SU-DHL-6 (cell line): ENCODE results near the gene NADK2.

Experiments
- H2AFZ ChIP-seq: fragments of 200-600 bp; sonication (generic); 2 replicates; pipeline ENCODE4 v1.6.1; 2014; ENCODE audit warnings: low read depth, mild to moderate bottlenecking, moderate library complexity, mixed read lengths, antibody characterized with exemption, low read length; ENCODE audit not compliant: severe bottlenecking
- H3F3A ChIP-seq: fragments of 200-600 bp; shearing (Covaris generic); 2 replicates; pipeline ENCODE4 v1.6.0; 2016; ENCODE audit warnings: antibody characterized with exemption, mild to moderate bottlenecking; ENCODE audit not compliant: insufficient read depth
- H3K27ac ChIP-seq: fragments of 200-600 bp; sonication (generic); 2 replicates; pipeline ENCODE4 v1.5.1; 2016; ENCODE audit warnings: low read depth, mild to moderate bottlenecking, low read length, moderate library complexity, mixed read lengths
- H3K27me3 ChIP-seq: fragments of 200-600 bp; sonication (generic), shearing (Covaris generic); 2 replicates; pipeline ENCODE4 v1.6.0; 2014; ENCODE audit warnings: mild to moderate bottlenecking, low read length
- H3K36me3 ChIP-seq: fragments of 200-600 bp; sonication (generic); 2 replicates; pipeline ENCODE4 v1.6.1; 2014; ENCODE audit warnings: mild to moderate bottlenecking, low read length, mixed read lengths
- H3K4me2 ChIP-seq: fragments of 300-600, 200-600 bp; shearing (Covaris generic), sonication (generic); 2 replicates; pipeline ENCODE4 v1.6.0; 2014; ENCODE audit warnings: low read length, low read depth, mild to moderate bottlenecking; ENCODE audit not compliant: poor library complexity, severe bottlenecking
- H3K4me3 ChIP-seq: fragments of 200-600 bp; sonication (generic); 2 replicates; pipeline ENCODE4 v1.5.1; 2014; ENCODE audit warnings: antibody characterized with exemption, low read length, mild to moderate bottlenecking, mixed read lengths; ENCODE audit not compliant: insufficient read depth, poor library complexity, severe bottlenecking
- H3K79me2 ChIP-seq: fragments of 200-600 bp; sonication (generic); 2 replicates; pipeline ENCODE4 v1.6.1; 2014; ENCODE audit warnings: mild to moderate bottlenecking, low read length, moderate library complexity; ENCODE audit not compliant: insufficient read depth
- H3K9ac ChIP-seq: fragments of 200-600 bp; sonication (generic); 2 replicates; pipeline ENCODE4 v1.7.0; 2014; ENCODE audit warnings: mild to moderate bottlenecking, low read length
- H3K9me2 ChIP-seq: fragments of 200-600 bp; sonication (generic); replicated peaks from 2 replicates; pipeline ENCODE4 v1.6.1; 2014; ENCODE audit warnings: low read length; ENCODE audit not compliant: insufficient read depth
- H3K9me3 ChIP-seq: fragments of 200-600 bp; sonication (generic); 2 replicates; pipeline ENCODE4 v1.6.1; 2014; ENCODE audit warnings: low read length, mixed read lengths; ENCODE audit not compliant: insufficient read depth
- H4K20me1 ChIP-seq: fragments of 200-600 bp; sonication (generic); 2 replicates; pipeline ENCODE4 v1.6.1; 2014; ENCODE audit warnings: low read depth, mild to moderate bottlenecking, antibody characterized with exemption, low read length, moderate library complexity, mixed read lengths
- EZH2phosphoT487 ChIP-seq: fragments of 200-600 bp; sonication (generic), shearing (Covaris generic); conservative IDR thresholded peaks from 2 replicates; pipeline ENCODE4 v1.6.1; 2018; ENCODE audit warnings: mild to moderate bottlenecking, antibody characterized with exemption, low read length, moderate library complexity, mixed read lengths
- TF ChIP-seq, protein P1 (sequence below): fragments of 200-600 bp; sonication (generic); IDR thresholded peaks from one replicate; pipeline ENCODE4 v1.5.1; 2017; ENCODE audit warnings: antibody characterized with exemption, mild to moderate bottlenecking, low read length, moderate library complexity; ENCODE audit not compliant: insufficient read depth, poor library complexity, severe bottlenecking

The NADK2 gene

DNA sequence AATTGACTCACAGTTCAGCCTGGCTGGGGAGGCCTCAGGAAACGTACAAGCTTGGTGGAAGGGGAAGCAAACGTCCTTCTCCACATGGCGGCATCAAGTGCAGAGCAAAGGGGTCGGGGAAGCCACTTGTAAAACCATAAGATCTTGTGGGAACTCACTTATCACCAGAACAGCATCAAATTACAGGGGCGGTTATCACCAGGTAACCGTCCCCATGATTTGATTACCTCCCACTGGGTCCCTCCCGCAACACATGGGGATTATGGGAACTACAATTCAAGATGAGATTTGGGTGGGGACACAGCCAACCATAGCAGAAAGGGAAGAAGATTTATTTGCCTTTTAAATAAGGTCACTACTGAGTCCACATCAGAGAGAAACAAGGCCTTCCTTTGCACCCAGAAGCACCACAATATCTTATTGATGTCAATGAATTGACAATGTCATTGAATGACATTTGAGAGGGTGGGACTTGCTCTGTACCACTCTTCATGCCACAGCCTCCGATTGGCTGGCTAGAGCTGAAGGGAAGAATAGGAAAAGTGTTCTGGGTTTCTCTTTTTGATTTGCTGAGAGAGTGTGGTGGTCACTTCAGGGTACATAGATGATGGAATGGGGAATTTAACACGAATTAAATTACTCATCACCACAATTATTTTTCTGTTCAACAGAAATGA is 78.8 kb downstream of the NADK2 start:
- H3K36me3 ChIP-seq = peaks cover 44% of the 10 kb centered on the region; the same call in 1 of the 2 replicates

GRCh38 chr5:36161361-36161760 is 80.4 kb downstream of the NADK2 start:
- Histone ChIP-seq H3F3A (no peaks in the 10 kb centered on the region), H3K4me2 (no peak overlapping the region), H3K36me3 (peaks cover 43% of the 10 kb centered on the region; the same call in 1 of the 2 replicates)

More for the DNA sequence above, 78.8 kb downstream of the NADK2 start:
- Histone ChIP-seq H3K4me2 (no peak overlapping the region), H3K79me2 (peaks cover 72% of the 10 kb centered on the region), H2AFZ (no peak overlapping the region), H3K9ac (no peak overlapping the region), H4K20me1 (peaks cover 8% of the 10 kb centered on the region; the same call in 1 of the 2 replicates), H3K9me3 (no peaks in the 10 kb centered on the region), H3K27ac (no peak overlapping the region), H3F3A (no peaks in the 10 kb centered on the region), H3K27me3 (no peaks in the 10 kb centered on the region), H3K9me2 (no peaks in the 10 kb centered on the region), H3K4me3 (no peak overlapping the region)
- no peak for TF ChIP-seq EZH2phosphoT487
- TF ChIP-seq, protein P1, sequence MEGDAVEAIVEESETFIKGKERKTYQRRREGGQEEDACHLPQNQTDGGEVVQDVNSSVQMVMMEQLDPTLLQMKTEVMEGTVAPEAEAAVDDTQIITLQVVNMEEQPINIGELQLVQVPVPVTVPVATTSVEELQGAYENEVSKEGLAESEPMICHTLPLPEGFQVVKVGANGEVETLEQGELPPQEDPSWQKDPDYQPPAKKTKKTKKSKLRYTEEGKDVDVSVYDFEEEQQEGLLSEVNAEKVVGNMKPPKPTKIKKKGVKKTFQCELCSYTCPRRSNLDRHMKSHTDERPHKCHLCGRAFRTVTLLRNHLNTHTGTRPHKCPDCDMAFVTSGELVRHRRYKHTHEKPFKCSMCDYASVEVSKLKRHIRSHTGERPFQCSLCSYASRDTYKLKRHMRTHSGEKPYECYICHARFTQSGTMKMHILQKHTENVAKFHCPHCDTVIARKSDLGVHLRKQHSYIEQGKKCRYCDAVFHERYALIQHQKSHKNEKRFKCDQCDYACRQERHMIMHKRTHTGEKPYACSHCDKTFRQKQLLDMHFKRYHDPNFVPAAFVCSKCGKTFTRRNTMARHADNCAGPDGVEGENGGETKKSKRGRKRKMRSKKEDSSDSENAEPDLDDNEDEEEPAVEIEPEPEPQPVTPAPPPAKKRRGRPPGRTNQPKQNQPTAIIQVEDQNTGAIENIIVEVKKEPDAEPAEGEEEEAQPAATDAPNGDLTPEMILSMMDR = no peak

GRCh38 chr5:36160617-36161016 is 81.1 kb downstream of the NADK2 start:
- Histone ChIP-seq H4K20me1 (peaks cover 8% of the 10 kb centered on the region; the same call in 1 of the 2 replicates), H3K4me3 (no peak overlapping the region), H3K27me3 (no peaks in the 10 kb centered on the region), H2AFZ (no peak overlapping the region), H3K9ac (no peak overlapping the region), H3K27ac (no peak overlapping the region), H3K79me2 (peaks cover 84% of the 10 kb centered on the region), H3K9me3 (no peaks in the 10 kb centered on the region), H3K36me3 (peaks cover 39% of the 10 kb centered on the region; the same call in 1 of the 2 replicates), H3K9me2 (no peaks in the 10 kb centered on the region), H3F3A (no peaks in the 10 kb centered on the region), H3K4me2 (no peak overlapping the region)
- TF ChIP-seq, protein P1 = no peak
- TF ChIP-seq EZH2phosphoT487 = no peak

More at GRCh38 chr5:36161361-36161760, 80.4 kb downstream of the NADK2 start:
- Histone ChIP-seq H3K9ac (no peak overlapping the region), H3K9me3 (no peaks in the 10 kb centered on the region), H3K9me2 (no peaks in the 10 kb centered on the region), H3K27ac (no peak overlapping the region), H3K27me3 (no peaks in the 10 kb centered on the region), H3K79me2 (peaks cover 83% of the 10 kb centered on the region), H4K20me1 (peaks cover 8% of the 10 kb centered on the region; the same call in 1 of the 2 replicates), H2AFZ (no peak overlapping the region), H3K4me3 (no peak overlapping the region)
- TF ChIP-seq EZH2phosphoT487 = no peak
- TF ChIP-seq, protein P1 = no peak
